GM12801 (cell line): Measurements from ENCODE around the gene RPL35A.

Experiments
- CTCF ChIP-seq: IDR thresholded peaks from one replicate; pipeline ENCODE4 v1.5.1; 2011; ENCODE audit warnings: control low read depth; ENCODE audit not compliant: insufficient read length; ENCODE audit errors: extremely low read depth

Gene RPL35A

DNA sequence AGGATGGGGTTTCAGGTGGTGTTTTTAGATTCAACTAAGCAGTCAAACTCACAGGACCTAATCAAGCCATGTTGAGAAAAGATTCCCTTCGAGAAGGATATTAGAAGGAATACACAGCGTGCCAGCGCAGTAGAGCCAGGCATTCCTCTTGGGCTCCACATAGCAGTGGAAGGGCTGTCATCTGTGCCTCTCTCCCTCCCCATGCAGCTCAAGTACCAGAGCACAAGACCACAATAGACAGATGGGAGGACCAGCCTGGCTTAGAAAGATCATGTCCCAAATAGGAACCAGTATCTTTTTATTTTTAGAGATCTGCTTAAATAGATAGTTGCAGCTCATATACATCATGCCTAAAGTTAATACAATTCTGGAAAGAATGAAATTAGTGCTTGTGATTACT, 47.9 kb downstream of the RPL35A start:
- no peak for TF ChIP-seq CTCF
